Stimulated activated CD4-positive, alpha-beta T cell treated with anti-CD3 and anti-CD28 coated beads, Interleukin-1b, Interleukin-23, amount 100 ng/mL, for 4 hours (primary cell): ENCODE results near the gene MEX3D.

Source experiments
- DNase-seq, 2 donors: peaks; one replicate each; pipeline ENCODE4 v3.0.0-alpha.2; 2020; ENCODE audit warnings: low read depth in 2 of 2

The MEX3D gene

GRCh38 chr19:1518471-1518870 lies 49.7 kb downstream of the MEX3D start:
- DNase-seq, result no peak

- no peak for DNase-seq
Measured at GRCh38 chr19:1516395-1516753, 51.8 kb downstream of the MEX3D start.

- DNase-seq, result no peak
Measured at GRCh38 chr19:1514986-1515721, 53.0 kb downstream of the MEX3D start.

- no peak for DNase-seq
Measured at GRCh38 chr19:1514295-1514661, 53.8 kb downstream of the MEX3D start.

- DNase-seq, result peak; percentile 58 to 73
Measured at GRCh38 chr19:1513499-1514294, 54.4 kb downstream of the MEX3D start.

GRCh38 chr19:1512671-1513498 lies 55.2 kb downstream of the MEX3D start, which contains the start of gene ADAMTSL5:
TSS of gene ADAMTSL5 (minus strand) at chr19:1513019. CDS start at chr19:1510943, 2,076 bp downstream.
- DNase-seq, result peak; percentile 36 to 70

GRCh38 chr19:1511318-1512317 lies 56.5 kb downstream of the MEX3D start:
- DNase-seq, result no peak

GRCh38 chr19:1510807-1511206 lies 57.3 kb downstream of the MEX3D start:
- DNase-seq, result no peak

GRCh38 chr19:1510442-1510806 lies 57.7 kb downstream of the MEX3D start:
- DNase-seq, result no peak

GRCh38 chr19:1509602-1510441 lies 58.3 kb downstream of the MEX3D start:
- DNase-seq, result no peak

- no peak for DNase-seq
Measured at GRCh38 chr19:1508507-1508856, 59.6 kb downstream of the MEX3D start.

GRCh38 chr19:1507763-1508506 lies 60.2 kb downstream of the MEX3D start:
- DNase-seq, result peak; percentile 82 to 87

- DNase-seq, result no peak
Measured at GRCh38 chr19:1507192-1507660, 60.9 kb downstream of the MEX3D start.

- DNase-seq, result no peak
Measured at GRCh38 chr19:1505991-1506881, 61.9 kb downstream of the MEX3D start.

- no peak for DNase-seq
Measured at GRCh38 chr19:1505012-1505411, 63.1 kb downstream of the MEX3D start.
